Measurements from ENCODE around the gene APLP2. TPM values are rescaled to one million over a fixed set of nuclear protein-coding genes. Genes with fewer than 3 reads are reported as not detected.

The APLP2 gene
- total RNA-seq, 4 donors from 2014 or later = 226 to 376 (median 262) TPM

GRCh38 chr11:130100381-130101095, 30.8 kb downstream of the APLP2 start:
- no peak overlapping the region for H3K4me3 ChIP-seq
- no peaks in the 10 kb centered on the region for H3K27me3 ChIP-seq
- DNase-seq = no peak
- H3K9me3 ChIP-seq = no peaks in the 10 kb centered on the region
- no peaks in the 10 kb centered on the region for H3K36me3 ChIP-seq
- H3K4me1 ChIP-seq = peaks cover 0 to 17% of the 10 kb centered on the region in 2 donors
- intact Hi-C loops (cut with DNase I; ENCODE audit: low total_unique reads) = no loop called here
- no peak overlapping the region for H3K27ac ChIP-seq
- TF ChIP-seq CTCF (IDR thresholded peaks at IDR 0.05) = no peak
- TF ChIP-seq POLR2A (IDR thresholded peaks at IDR 0.05) = no peak

- no peaks in the 10 kb centered on the region for H3K36me3 ChIP-seq
- peaks cover 0 to 17% of the 10 kb centered on the region in 2 donors for H3K4me1 ChIP-seq
- H3K4me3 ChIP-seq = no peak overlapping the region
- no peaks in the 10 kb centered on the region for H3K9me3 ChIP-seq
- TF ChIP-seq POLR2A (IDR thresholded peaks at IDR 0.05) (no peak), CTCF (IDR thresholded peaks at IDR 0.05) (no peak)
- H3K27me3 ChIP-seq = no peaks in the 10 kb centered on the region
- intact Hi-C loops (cut with DNase I; ENCODE audit: low total_unique reads) = no loop called here
- DNase-seq = no peak
- no peak overlapping the region for H3K27ac ChIP-seq
Measured at GRCh38 chr11:130101661-130102060, 32.0 kb downstream of the APLP2 start.

GRCh38 chr11:130102301-130103249, 32.9 kb downstream of the APLP2 start:
- Histone ChIP-seq H3K27me3 (no peaks in the 10 kb centered on the region), H3K4me3 (no peak overlapping the region), H3K4me1 (peaks cover 0 to 17% of the 10 kb centered on the region in 2 donors), H3K27ac (peak overlapping the region; percentile 52 to 64), H3K36me3 (no peaks in the 10 kb centered on the region), H3K9me3 (no peaks in the 10 kb centered on the region)
- TF ChIP-seq CTCF (IDR thresholded peaks at IDR 0.05) (no peak), POLR2A (IDR thresholded peaks at IDR 0.05) (no peak)
- no peak for DNase-seq
- intact Hi-C loops (cut with DNase I; ENCODE audit: low total_unique reads) = no loop called here

GRCh38 chr11:130103296-130103814, 33.7 kb downstream of the APLP2 start:
- peaks cover 0 to 17% of the 10 kb centered on the region in 2 donors for H3K4me1 ChIP-seq
- DNase-seq = no peak
- H3K36me3 ChIP-seq = no peaks in the 10 kb centered on the region
- H3K4me3 ChIP-seq = no peak overlapping the region
- H3K9me3 ChIP-seq = no peaks in the 10 kb centered on the region
- H3K27me3 ChIP-seq = no peaks in the 10 kb centered on the region
- TF ChIP-seq CTCF (IDR thresholded peaks at IDR 0.05) = no peak
- no peak for TF ChIP-seq POLR2A (IDR thresholded peaks at IDR 0.05)
- intact Hi-C loops (cut with DNase I; ENCODE audit: low total_unique reads) = no loop called here
- H3K27ac ChIP-seq = peak overlapping the region; percentile 52 to 64
